ENCODE data around the gene TLCD5. TPM values are rescaled to one million over a fixed set of nuclear protein-coding genes. Genes with fewer than 3 reads are reported as not detected.

Gene TLCD5
- total and polyA plus RNA-seq, 9 donors = 4.0 to 13.2 (median 8.2) TPM

DNA sequence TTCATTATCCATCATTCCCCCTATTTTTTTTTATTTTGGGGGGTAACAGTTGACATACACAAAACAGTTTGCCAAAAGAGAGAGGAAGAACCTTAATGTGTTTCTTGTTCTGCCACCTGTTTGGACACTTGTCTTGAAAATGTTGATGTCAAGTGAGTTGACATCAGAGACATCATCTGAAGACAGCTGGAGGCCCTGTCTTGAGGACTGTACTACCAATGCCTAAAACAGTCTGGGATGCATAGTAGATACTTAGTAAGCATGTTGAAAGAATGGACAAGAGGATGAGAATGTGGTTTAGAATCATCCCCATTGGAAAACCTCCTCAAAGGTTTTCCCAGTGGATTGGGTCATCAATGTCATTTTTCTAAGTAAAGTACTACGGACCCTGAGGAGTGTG lies 8.7 kb downstream of the TLCD5 start:
- TF ChIP-seq EP300 (IDR thresholded peaks at IDR 0.05) (no peak), POLR2A (IDR thresholded peaks at IDR 0.05) (no peak)
- TF ChIP-seq, protein P1, sequence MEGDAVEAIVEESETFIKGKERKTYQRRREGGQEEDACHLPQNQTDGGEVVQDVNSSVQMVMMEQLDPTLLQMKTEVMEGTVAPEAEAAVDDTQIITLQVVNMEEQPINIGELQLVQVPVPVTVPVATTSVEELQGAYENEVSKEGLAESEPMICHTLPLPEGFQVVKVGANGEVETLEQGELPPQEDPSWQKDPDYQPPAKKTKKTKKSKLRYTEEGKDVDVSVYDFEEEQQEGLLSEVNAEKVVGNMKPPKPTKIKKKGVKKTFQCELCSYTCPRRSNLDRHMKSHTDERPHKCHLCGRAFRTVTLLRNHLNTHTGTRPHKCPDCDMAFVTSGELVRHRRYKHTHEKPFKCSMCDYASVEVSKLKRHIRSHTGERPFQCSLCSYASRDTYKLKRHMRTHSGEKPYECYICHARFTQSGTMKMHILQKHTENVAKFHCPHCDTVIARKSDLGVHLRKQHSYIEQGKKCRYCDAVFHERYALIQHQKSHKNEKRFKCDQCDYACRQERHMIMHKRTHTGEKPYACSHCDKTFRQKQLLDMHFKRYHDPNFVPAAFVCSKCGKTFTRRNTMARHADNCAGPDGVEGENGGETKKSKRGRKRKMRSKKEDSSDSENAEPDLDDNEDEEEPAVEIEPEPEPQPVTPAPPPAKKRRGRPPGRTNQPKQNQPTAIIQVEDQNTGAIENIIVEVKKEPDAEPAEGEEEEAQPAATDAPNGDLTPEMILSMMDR (IDR thresholded peaks at IDR 0.05) = no peak
- WGBS, 3 donors = 73 to 93% (median 78%) methylated on average over 1 of the region's 1 CpG
- no peak overlapping the region for H3K4me3 ChIP-seq
- peaks cover 5% of the 10 kb centered on the region for H3K4me1 ChIP-seq (ENCODE audit: insufficient read depth)
- H3K36me3 ChIP-seq = no peaks in the 10 kb centered on the region
- no peaks in the 10 kb centered on the region for H3K9me3 ChIP-seq
- no peak for DNase-seq
- no peaks in the 10 kb centered on the region for H3K27me3 ChIP-seq
- intact Hi-C loops (cut with DNase I) = loop anchor here in 3 of 4 donors (10.0 kb wide), 1 partner anchor 101 kb away; no protein-coding TSS in a partner anchor
- H3K27ac ChIP-seq = no peak overlapping the region

DNA sequence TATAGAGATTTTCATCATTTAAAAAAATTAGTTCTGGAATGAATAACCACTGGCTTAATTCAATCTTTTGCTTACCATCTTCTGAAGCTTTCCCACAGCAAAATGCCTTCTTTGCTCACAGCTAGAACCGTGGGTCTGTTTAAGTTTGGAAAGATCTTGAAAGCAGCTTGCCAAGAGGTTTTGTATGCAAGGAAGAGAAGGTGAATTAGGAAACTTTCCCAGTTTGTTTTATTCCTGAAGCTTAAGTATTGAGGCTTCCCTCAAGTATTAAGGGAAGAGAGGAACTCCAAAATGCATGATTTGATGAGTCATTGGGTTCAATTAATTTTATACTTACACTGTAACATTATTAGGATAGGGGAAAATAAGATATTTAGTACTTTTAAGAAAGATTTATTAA lies 9.2 kb downstream of the TLCD5 start:
- peaks cover 5% of the 10 kb centered on the region for H3K4me1 ChIP-seq (ENCODE audit: insufficient read depth)
- intact Hi-C loops (cut with DNase I) = loop anchor here in 3 of 4 donors (10.0 kb wide), 1 partner anchor 100 kb away; no protein-coding TSS in a partner anchor
- H3K27me3 ChIP-seq = no peaks in the 10 kb centered on the region
- TF ChIP-seq EP300 (IDR thresholded peaks at IDR 0.05) (no peak), POLR2A (IDR thresholded peaks at IDR 0.05) (no peak)
- TF ChIP-seq, protein P1 (IDR thresholded peaks at IDR 0.05) = no peak
- no peak overlapping the region for H3K27ac ChIP-seq
- DNase-seq = no peak
- no peak overlapping the region for H3K4me3 ChIP-seq
- H3K36me3 ChIP-seq = no peaks in the 10 kb centered on the region
- 27 to 39% (median 29%) methylated on average over 1 of the region's 1 CpG for WGBS, 3 donors
- no peaks in the 10 kb centered on the region for H3K9me3 ChIP-seq

DNA sequence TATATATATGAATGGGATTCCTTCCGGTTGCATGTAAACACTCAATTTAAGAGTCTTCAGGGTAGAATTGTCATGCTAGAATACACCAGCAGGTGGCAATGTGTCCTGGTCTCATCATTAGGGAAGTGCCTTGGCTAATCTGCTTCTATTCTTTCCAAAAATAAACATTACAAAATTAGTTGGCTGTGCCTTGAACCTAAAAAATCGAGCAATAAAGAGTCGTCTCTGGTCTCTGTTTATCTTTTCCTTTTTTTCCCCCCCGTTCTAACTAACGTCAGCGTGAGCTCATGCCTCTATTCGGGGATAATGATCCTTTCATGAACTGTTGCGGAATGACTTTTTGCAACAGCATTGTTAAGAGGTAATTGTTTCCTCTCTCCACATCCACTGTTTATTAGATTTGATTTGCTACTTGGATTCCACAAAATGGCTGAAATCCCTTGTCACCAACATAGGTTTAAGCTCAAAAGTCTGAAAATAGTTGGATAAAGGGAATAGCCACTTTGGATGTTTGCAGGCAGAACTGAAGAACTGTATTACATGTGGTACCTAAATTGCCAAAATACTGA lies 9.9 kb downstream of the TLCD5 start:
- H3K4me1 ChIP-seq (ENCODE audit: insufficient read depth) = peaks cover 7% of the 10 kb centered on the region
- H3K36me3 ChIP-seq = no peaks in the 10 kb centered on the region
- intact Hi-C loops (cut with DNase I) = loop anchor here in 3 of 4 donors (10.0 kb wide), 1 partner anchor 100 kb away; no protein-coding TSS in a partner anchor
- no peaks in the 10 kb centered on the region for H3K27me3 ChIP-seq
- peak in 3 of 5 donors; percentile 53 to 81 (median 64) for DNase-seq
- peak; percentile 50 for TF ChIP-seq POLR2A (IDR thresholded peaks at IDR 0.05)
- TF ChIP-seq EP300 (IDR thresholded peaks at IDR 0.05) = peak; percentile 74
- TF ChIP-seq, protein P1 (IDR thresholded peaks at IDR 0.05) = peak; percentile 42 to 68 (median 54)
- WGBS, 3 donors = 1% methylated on average over 8 of the region's 8 CpGs
- H3K9me3 ChIP-seq = no peaks in the 10 kb centered on the region
- H3K27ac ChIP-seq = peak overlapping the region; percentile 93 to 95
- H3K4me3 ChIP-seq = peak overlapping the region; percentile 67

DNA sequence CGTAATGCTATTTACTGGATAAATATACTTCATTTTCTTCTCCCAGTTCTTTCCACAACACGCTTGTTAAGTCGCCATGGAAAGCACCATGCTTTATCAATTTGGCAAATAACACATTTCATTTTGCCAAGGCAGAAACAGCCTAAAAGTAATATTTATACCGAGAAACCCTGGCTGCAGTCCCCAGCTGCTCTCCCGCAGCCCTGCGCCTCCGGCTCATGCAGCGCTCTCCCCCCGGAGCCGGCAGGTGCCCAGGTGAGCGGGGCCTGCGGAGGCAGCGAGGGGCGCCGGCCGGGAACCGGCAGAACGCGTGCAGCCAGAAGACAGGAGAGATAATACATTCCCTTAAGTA lies 10.4 kb downstream of the TLCD5 start:
- DNase-seq = no peak
- Histone ChIP-seq H3K4me1 (ENCODE audit: insufficient read depth) (peaks cover 7% of the 10 kb centered on the region), H3K27me3 (no peaks in the 10 kb centered on the region), H3K36me3 (no peaks in the 10 kb centered on the region), H3K9me3 (no peaks in the 10 kb centered on the region), H3K27ac (peak overlapping the region; percentile 93 to 95), H3K4me3 (peak overlapping the region; percentile 67)
- no peak for TF ChIP-seq POLR2A (IDR thresholded peaks at IDR 0.05)
- no peak for TF ChIP-seq EP300 (IDR thresholded peaks at IDR 0.05)
- TF ChIP-seq, protein P1 (IDR thresholded peaks at IDR 0.05) = no peak
- intact Hi-C loops (cut with DNase I) = loop anchor here in 3 of 4 donors (10.0 kb wide), 1 partner anchor 99 kb away; no protein-coding TSS in a partner anchor
- WGBS, 3 donors = 0% methylated on average over 19 of the region's 19 CpGs
